H9 (cell line): ENCODE data around the gene SP140. TPM values are rescaled to one million over a fixed set of nuclear protein-coding genes. Genes with fewer than 3 reads are reported as not detected.

Source experiments
- DNase-seq: peaks from one replicate; pipeline ENCODE4 v3.0.0-alpha.2; 2017
- H2AFZ ChIP-seq: one replicate; pipeline ENCODE4 v1.6.1; 2013; ENCODE audit warnings: mild to moderate bottlenecking, low read length, control low read depth, moderate library complexity
- H2AK5ac ChIP-seq: 2 replicates; pipeline ENCODE4 v1.6.1; 2013; ENCODE audit warnings: low read length, control low read depth, mixed read lengths; ENCODE audit not compliant: insufficient read length
- H2BK120ac ChIP-seq: one replicate; pipeline ENCODE4 v1.6.1; 2013; ENCODE audit warnings: low read depth, mild to moderate bottlenecking, low read length, control low read depth, inconsistent platforms; ENCODE audit not compliant: poor library complexity, severe bottlenecking
- H2BK12ac ChIP-seq: 2 replicates; pipeline ENCODE4 v1.6.1; 2013; ENCODE audit warnings: low read length, control low read depth, mixed read lengths, low read depth; ENCODE audit not compliant: insufficient read length
- H2BK15ac ChIP-seq: 2 replicates; pipeline ENCODE4 v1.6.1; 2013; ENCODE audit warnings: low read depth, low read length, control low read depth
- H2BK20ac ChIP-seq: one replicate; pipeline ENCODE4 v1.6.1; 2013; ENCODE audit warnings: low read depth, mild to moderate bottlenecking, low read length, control low read depth, inconsistent platforms; ENCODE audit not compliant: poor library complexity, severe bottlenecking
- H2BK5ac ChIP-seq: 2 replicates; pipeline ENCODE4 v1.6.1; 2013; ENCODE audit warnings: low read length, control low read depth, mixed read lengths; ENCODE audit not compliant: insufficient read length
- H3K14ac ChIP-seq: 2 replicates; pipeline ENCODE4 v1.6.1; 2013; ENCODE audit warnings: low read length, control low read depth; ENCODE audit not compliant: insufficient read depth
- H3K18ac ChIP-seq: 2 replicates; pipeline ENCODE4 v1.6.1; 2013; ENCODE audit warnings: low read depth, mild to moderate bottlenecking, mixed read lengths, low read length, control low read depth; ENCODE audit not compliant: insufficient read length
- H3K23ac ChIP-seq: 2 replicates; pipeline ENCODE4 v1.6.1; 2013; ENCODE audit warnings: low read length, control low read depth, mixed read lengths, low read depth; ENCODE audit not compliant: insufficient read length
- H3K23me2 ChIP-seq: 2 replicates; pipeline ENCODE4 v1.6.1; 2013; ENCODE audit warnings: low read depth, mild to moderate bottlenecking, mixed read lengths, low read length, control low read depth; ENCODE audit not compliant: insufficient read length, poor library complexity, severe bottlenecking
- H3K27ac ChIP-seq: 2 replicates; pipeline ENCODE4 v1.5.1; 2013; ENCODE audit warnings: low read length, control low read depth, mixed read lengths, low read depth; ENCODE audit not compliant: insufficient read length
- H3K27me3 ChIP-seq: 2 replicates; pipeline ENCODE4 v1.6.1; 2013; ENCODE audit warnings: low read length, control low read depth, inconsistent platforms; ENCODE audit not compliant: insufficient read depth
- H3K4ac ChIP-seq: 2 replicates; pipeline ENCODE4 v1.6.1; 2013; ENCODE audit warnings: low read depth, mild to moderate bottlenecking, control low read depth, inconsistent platforms, low read length, moderate library complexity
- H3K4me1 ChIP-seq: 2 replicates; pipeline ENCODE4 v1.6.1; 2013; ENCODE audit warnings: low read length, control low read depth, inconsistent platforms; ENCODE audit not compliant: insufficient read depth
- H3K4me2 ChIP-seq: 2 replicates; pipeline ENCODE4 v1.6.1; 2013; ENCODE audit warnings: low read length, control low read depth, mixed read lengths; ENCODE audit not compliant: insufficient read length, insufficient read depth
- H3K56ac ChIP-seq: 2 replicates; pipeline ENCODE4 v1.6.1; 2013; ENCODE audit warnings: low read depth, mild to moderate bottlenecking, mixed read lengths, low read length, control low read depth; ENCODE audit not compliant: insufficient read length
- H3K79me1 ChIP-seq: 2 replicates; pipeline ENCODE4 v1.6.1; 2013; ENCODE audit warnings: low read depth, mild to moderate bottlenecking, moderate library complexity, low read length, control low read depth, inconsistent platforms; ENCODE audit not compliant: insufficient read depth, poor library complexity, severe bottlenecking
- H3K79me2 ChIP-seq: 2 replicates; pipeline ENCODE4 v1.6.1; 2013; ENCODE audit warnings: low read length, control low read depth, inconsistent platforms; ENCODE audit not compliant: insufficient read depth
- H3K9ac ChIP-seq: 2 replicates; pipeline ENCODE4 v1.6.1; 2013; ENCODE audit warnings: low read length, control low read depth, mixed read lengths; ENCODE audit not compliant: insufficient read length; ENCODE audit errors: extremely low read depth
- H3K9me3 ChIP-seq: one replicate; pipeline ENCODE4 v1.6.1; 2013; ENCODE audit warnings: low read depth, low read length, inconsistent platforms; ENCODE audit not compliant: control insufficient read depth
- H3T11ph ChIP-seq: one replicate; pipeline ENCODE4 v1.6.1; 2013; ENCODE audit warnings: mild to moderate bottlenecking, low read length, control low read depth, inconsistent platforms
- H4K20me1 ChIP-seq: one replicate; pipeline ENCODE4 v1.6.1; 2013; ENCODE audit not compliant: control insufficient read depth, insufficient read length, insufficient read depth
- H4K5ac ChIP-seq: 2 replicates; pipeline ENCODE4 v1.6.1; 2013; ENCODE audit warnings: low read depth, mild to moderate bottlenecking, mixed read lengths, low read length, control low read depth; ENCODE audit not compliant: insufficient read length
- H4K8ac ChIP-seq: replicated peaks from 2 replicates; pipeline ENCODE4 v1.6.1; 2013; ENCODE audit warnings: low read length, control low read depth, mixed read lengths, low read depth; ENCODE audit not compliant: insufficient read length
- H4K91ac ChIP-seq: 2 replicates; pipeline ENCODE4 v1.6.1; 2013; ENCODE audit warnings: low read depth, mild to moderate bottlenecking, moderate library complexity, mixed read lengths, low read length, control low read depth; ENCODE audit not compliant: insufficient read length
- H3K27ac Mint-ChIP-seq, 3 experiments: 2 replicates in 2 of 3; 3 replicates in 1 of 3; pipeline ENCODE4 v1.8.0; 2020 to 2021; ENCODE audit warnings: mixed read lengths in 3 of 3, mild to moderate bottlenecking in 1 of 3, moderate library complexity in 1 of 3
- H3K27me3 Mint-ChIP-seq: 2 replicates; pipeline ENCODE4 v1.8.0; 2021; ENCODE audit warnings: low read depth, mild to moderate bottlenecking, moderate library complexity, mixed read lengths
- H3K36me3 Mint-ChIP-seq, 3 experiments: 2 replicates in 2 of 3; 3 replicates in 1 of 3; pipeline ENCODE4 v1.8.0; 2020 to 2021; ENCODE audit warnings: low read depth in 3 of 3, mixed read lengths in 3 of 3; ENCODE audit not compliant: insufficient read depth in 1 of 3
- H3K4me1 Mint-ChIP-seq, 2 experiments: 2 replicates each; pipeline ENCODE4 v1.8.0; 2020; ENCODE audit warnings: mixed read lengths in 2 of 2
- H3K4me3 Mint-ChIP-seq, 2 experiments: 2 replicates in 1 of 2; 3 replicates in 1 of 2; pipeline ENCODE4 v1.8.0; 2020 to 2021; ENCODE audit warnings: mild to moderate bottlenecking in 2 of 2, mixed read lengths in 2 of 2, moderate library complexity in 1 of 2
- H3K9me3 Mint-ChIP-seq, 2 experiments: 2 replicates in 1 of 2; 3 replicates in 1 of 2; pipeline ENCODE4 v1.8.0; 2020; ENCODE audit warnings: mild to moderate bottlenecking in 2 of 2, mixed read lengths in 2 of 2, moderate library complexity in 1 of 2
- CTCF ChIP-seq: fragments of 200-600 bp; sonication (generic); conservative IDR thresholded peaks from 3 replicates; pipeline ENCODE4 v1.8.0; 2021; ENCODE audit warnings: antibody characterized with exemption, mild to moderate bottlenecking
- WGBS: extraction: QIAGEN DNeasy Blood & Tissue Kit; methylation state at CpG from one replicate; pipeline ENCODE4 v1.1.7; 2013; ENCODE audit warnings: missing lambda C conversion rate, low lambda C conversion rate, mixed read lengths; ENCODE audit not compliant: insufficient read length; ENCODE audit errors: extremely low coverage; 5-methylcytosine and 5-hydroxymethylcytosine counted together
- total RNA-seq: library from RNA; stranded (reverse); gene quantifications from 2 replicates; pipeline ENCODE4 v1.2.1, GENCODE V29; 2021

The SP140 gene
- total RNA-seq, 1 experiment from 2014 or later, result 0.31 TPM

GRCh38 chr2:230176996-230177395, 48.5 kb upstream of the SP140 start:
- H2AFZ ChIP-seq, result no peak overlapping the region
- H2BK15ac ChIP-seq, result no peak overlapping the region
- H3K9me3 Mint-ChIP-seq, result peaks cover 3 to 4% of the 10 kb centered on the region in 2 experiments; a peak in 2 of 5 replicates
- no peak overlapping the region for H2AK5ac ChIP-seq
- no peaks in the 10 kb centered on the region for H3K79me2 ChIP-seq
- H3K79me1 ChIP-seq, result no peaks in the 10 kb centered on the region
- H2BK120ac ChIP-seq, result no peak overlapping the region
- no peak for DNase-seq
- no peak overlapping the region for H3T11ph ChIP-seq
- H3K4me1 ChIP-seq, result peaks cover 4% of the 10 kb centered on the region
- no peak for TF ChIP-seq CTCF
- H3K4me1 Mint-ChIP-seq, result peaks cover 29 to 38% of the 10 kb centered on the region in 2 experiments
- H3K27ac ChIP-seq, result no peak overlapping the region
- WGBS, result no CpG with 5 or more reads among the region's 3 CpGs
- H3K4me3 Mint-ChIP-seq, result no peak overlapping the region
- H3K27me3 ChIP-seq, result no peaks in the 10 kb centered on the region
- H4K91ac ChIP-seq, result no peak overlapping the region
- peaks cover 0 to 10% (median 9%) of the 10 kb centered on the region in 3 experiments; a peak in 4 of 7 replicates for H3K36me3 Mint-ChIP-seq
- H3K27ac Mint-ChIP-seq, result no peak overlapping the region; a peak in 1 of 7 replicates
- H2BK12ac ChIP-seq, result no peak overlapping the region
- H3K18ac ChIP-seq, result no peak overlapping the region
- H4K8ac ChIP-seq, result no peak overlapping the region
- no peak overlapping the region for H3K4me2 ChIP-seq
- no peak overlapping the region for H3K23ac ChIP-seq
- H3K23me2 ChIP-seq, result no peaks in the 10 kb centered on the region
- no peak overlapping the region for H2BK20ac ChIP-seq
- peaks cover 12% of the 10 kb centered on the region for H3K27me3 Mint-ChIP-seq
- H3K14ac ChIP-seq, result no peak overlapping the region
- no peak overlapping the region for H3K4ac ChIP-seq
- H3K9ac ChIP-seq, result no peak overlapping the region
- H2BK5ac ChIP-seq, result no peak overlapping the region
- H3K56ac ChIP-seq, result no peak overlapping the region
- no peaks in the 10 kb centered on the region for H4K20me1 ChIP-seq
- no peak overlapping the region for H4K5ac ChIP-seq
- no peaks in the 10 kb centered on the region for H3K9me3 ChIP-seq
